Measurements from ENCODE around the gene EML3.

The EML3 gene

DNA sequence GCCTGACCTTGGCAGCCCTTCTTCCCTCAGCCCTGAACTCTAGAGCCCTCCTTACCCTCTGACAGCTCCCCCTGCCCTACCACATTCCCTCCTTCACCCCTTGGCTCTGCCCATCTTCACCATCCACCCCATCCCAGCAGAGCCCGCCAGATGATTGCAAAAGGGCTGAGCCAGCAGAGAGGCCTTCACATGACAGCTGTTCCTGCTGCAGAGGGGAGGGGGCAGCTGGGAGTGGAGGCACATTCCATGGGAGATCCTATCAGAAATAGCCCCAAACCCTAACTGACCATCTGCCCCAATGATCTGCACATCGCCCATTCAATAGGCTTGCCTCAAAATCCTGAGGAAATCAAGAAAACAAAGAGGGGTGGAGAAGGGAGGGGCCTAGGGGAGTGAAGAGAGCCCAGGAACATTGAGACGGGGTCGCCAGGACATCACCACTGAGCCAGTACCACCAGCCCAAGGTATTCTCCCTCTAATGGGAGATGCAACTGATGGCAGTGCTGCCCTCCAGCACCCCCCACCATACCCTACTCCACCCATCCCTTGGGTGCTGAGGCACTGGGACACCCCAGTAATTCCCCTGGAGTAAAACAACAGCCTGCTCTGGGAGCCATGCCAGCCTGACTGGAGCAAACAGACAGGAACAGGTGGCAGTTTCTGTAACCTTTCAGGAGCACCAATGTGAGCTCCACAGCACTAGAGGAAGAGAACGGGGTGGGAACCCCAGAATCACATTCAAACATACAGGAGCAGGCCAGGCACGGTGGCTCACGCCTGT, 58.0 kb downstream of the EML3 start:
- in situ Hi-C loops (cut with MboI; ENCODE audit: low sequenced_read_pairs, unreplicated experiment) = no loop called here
- TF ChIP-seq, protein P1, sequence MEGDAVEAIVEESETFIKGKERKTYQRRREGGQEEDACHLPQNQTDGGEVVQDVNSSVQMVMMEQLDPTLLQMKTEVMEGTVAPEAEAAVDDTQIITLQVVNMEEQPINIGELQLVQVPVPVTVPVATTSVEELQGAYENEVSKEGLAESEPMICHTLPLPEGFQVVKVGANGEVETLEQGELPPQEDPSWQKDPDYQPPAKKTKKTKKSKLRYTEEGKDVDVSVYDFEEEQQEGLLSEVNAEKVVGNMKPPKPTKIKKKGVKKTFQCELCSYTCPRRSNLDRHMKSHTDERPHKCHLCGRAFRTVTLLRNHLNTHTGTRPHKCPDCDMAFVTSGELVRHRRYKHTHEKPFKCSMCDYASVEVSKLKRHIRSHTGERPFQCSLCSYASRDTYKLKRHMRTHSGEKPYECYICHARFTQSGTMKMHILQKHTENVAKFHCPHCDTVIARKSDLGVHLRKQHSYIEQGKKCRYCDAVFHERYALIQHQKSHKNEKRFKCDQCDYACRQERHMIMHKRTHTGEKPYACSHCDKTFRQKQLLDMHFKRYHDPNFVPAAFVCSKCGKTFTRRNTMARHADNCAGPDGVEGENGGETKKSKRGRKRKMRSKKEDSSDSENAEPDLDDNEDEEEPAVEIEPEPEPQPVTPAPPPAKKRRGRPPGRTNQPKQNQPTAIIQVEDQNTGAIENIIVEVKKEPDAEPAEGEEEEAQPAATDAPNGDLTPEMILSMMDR (IDR thresholded peaks at IDR 0.05; ENCODE audit: borderline replicate concordance, control extremely low read depth, extremely low read depth, insufficient read depth, missing control alignments) = no peak
- DNase-seq (ENCODE audit: low spot score) = no peak

DNA sequence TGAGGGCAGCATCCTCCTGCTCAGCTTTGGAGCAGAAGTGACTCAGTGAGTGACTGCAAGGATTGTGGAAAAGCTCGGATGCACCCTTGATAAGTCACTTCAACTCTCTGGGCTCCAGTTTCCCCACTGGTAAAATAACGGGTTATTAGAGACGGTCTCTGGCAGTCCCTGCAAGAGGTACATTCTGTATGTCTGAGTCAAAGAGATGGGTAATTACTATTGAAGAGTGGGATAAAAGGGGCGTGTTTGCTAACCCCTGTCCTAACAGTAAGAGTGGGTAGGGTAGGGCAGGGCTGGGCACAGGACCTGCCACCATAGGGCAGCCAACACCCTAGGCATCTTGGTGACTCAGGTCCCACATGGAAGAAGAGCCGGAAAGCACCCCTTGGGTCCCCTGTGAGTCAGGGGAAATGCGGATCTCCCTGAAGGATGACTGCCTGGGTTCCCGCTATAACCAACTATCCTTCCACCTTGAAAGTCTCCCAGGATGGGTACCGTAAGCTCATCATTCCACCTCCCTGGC, 58.7 kb downstream of the EML3 start:
- DNase-seq (ENCODE audit: low spot score) = no peak
- in situ Hi-C loops (cut with MboI; ENCODE audit: low sequenced_read_pairs, unreplicated experiment) = no loop called here

DNA sequence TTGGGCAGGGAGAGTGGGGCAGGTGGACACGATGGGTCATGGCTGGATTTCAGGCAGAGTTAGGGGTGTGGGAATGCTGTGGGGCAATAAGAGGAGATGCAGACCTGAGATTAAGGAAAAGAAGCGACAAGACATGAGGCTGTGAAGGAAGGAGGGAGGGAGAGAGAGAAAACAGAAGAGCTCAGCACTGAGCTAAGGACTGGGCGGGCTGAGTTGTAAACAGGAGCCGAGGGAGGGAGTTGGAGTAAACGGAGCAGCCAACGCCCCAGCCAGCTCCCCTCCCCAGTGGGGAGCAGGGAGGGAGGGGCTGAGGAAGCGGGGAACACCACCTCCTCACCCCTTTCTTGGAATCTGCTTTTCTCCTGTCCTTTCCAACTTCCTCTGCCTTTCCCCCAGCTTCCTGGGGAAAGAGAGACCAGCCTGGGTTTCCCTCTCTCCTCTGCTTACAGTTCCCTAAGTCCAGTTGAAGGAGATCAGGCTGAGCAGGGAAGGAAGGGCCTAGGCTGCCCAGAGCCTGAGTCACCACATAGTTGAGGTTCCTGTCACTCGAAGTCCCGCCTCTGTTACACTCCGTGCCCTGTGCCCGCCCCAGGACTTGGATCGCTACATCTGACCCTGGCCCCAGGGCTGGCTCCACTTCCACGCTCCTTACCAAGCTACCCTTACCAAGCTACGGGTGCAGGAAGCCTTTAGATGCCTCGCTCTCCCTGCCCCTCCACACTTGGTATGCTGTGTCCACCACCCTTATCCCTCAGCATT, 59.3 kb downstream of the EML3 start:
- in situ Hi-C loops (cut with MboI; ENCODE audit: low sequenced_read_pairs, unreplicated experiment) = no loop called here
- TF ChIP-seq, protein P1 (IDR thresholded peaks at IDR 0.05; ENCODE audit: borderline replicate concordance, control extremely low read depth, extremely low read depth, insufficient read depth, missing control alignments) = no peak
- DNase-seq (ENCODE audit: low spot score) = no peak

More for the DNA sequence above, 58.7 kb downstream of the EML3 start:
- TF ChIP-seq, protein P1 (IDR thresholded peaks at IDR 0.05; ENCODE audit: borderline replicate concordance, control extremely low read depth, extremely low read depth, insufficient read depth, missing control alignments) = no peak

DNA sequence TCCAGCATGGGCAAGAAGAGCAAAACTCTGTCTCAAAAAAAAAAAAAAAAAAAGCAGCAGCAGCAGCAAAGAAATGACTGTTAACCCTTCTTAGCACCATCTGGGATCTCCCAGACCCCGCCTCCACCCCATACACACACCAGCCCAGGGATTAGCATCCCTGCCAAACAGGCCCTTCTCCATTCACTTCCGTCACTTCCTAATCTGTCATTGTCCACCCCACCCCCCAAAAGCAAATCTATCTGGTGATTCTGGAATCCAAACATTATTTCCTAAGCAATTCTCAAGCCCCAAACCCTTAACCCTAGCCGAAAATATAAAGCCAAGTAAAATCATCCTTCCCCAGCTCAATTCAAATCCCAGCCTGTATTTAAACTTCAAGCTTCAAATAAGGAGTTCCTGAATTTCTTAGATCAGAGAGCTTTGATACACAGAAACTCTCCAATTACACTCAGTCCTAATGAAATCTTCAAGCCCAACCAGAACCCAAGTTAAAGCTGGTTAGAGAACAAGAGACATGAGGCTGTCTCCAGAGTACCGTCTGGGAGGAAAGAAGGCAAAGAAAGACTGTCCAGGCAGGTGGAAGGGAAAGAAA, 60.0 kb downstream of the EML3 start:
- DNase-seq (ENCODE audit: low spot score) = no peak
- in situ Hi-C loops (cut with MboI; ENCODE audit: low sequenced_read_pairs, unreplicated experiment) = no loop called here

More for the DNA sequence above, 60.0 kb downstream of the EML3 start:
- TF ChIP-seq, protein P1 (IDR thresholded peaks at IDR 0.05; ENCODE audit: borderline replicate concordance, control extremely low read depth, extremely low read depth, insufficient read depth, missing control alignments) = no peak

Data from GM13976 (cell line).